Measurements from ENCODE around the gene GRB2.

GRCh38 chr17:75287221-75287620, 118.3 kb downstream of the GRB2 start:
- TF ChIP-seq CTCF (IDR thresholded peaks at IDR 0.05; ENCODE audit: low read depth, low read length) (no peak), EZH2phosphoT487 (IDR thresholded peaks at IDR 0.05; ENCODE audit: low read depth) (no peak)
